ENCODE measurements around the gene SEPTIN3.
A peak's percentile ranks its signal among the peaks of the same experiment; 100 is the strongest.

The SEPTIN3 gene

DNA sequence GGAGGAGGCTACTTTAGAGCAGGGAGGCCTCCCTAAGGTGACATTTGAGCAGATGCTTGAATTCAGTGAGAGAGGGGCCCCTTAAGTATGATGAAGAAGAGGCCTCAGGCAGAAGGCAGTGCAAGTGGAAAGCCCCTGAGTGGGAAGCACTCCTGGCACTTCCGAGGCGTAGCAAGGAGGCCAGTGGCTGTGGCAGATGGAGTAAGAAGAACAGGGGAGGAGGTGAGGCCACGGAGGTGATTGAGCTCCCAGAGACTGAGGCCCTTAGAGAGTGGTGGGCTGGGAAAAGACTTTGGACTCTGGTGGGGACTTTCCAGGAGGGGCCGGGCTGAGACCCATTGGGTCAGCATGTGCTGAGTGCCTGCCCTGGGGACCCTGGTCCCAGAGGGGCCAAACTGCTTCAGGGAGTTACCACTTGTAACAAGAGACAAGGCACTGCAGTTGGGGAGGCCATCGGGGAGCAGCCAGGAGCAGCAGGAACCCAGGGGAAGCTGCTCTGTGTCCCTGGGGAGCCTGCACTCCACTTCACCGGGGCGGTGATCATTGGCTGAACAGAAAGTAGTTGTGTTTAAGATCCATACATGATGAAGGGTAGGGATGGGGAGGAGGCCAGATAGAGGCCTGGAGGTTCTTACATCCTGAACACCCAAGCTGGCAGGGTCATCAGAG is 19.8 kb upstream of the SEPTIN3 start:
- TF ChIP-seq, protein P1, sequence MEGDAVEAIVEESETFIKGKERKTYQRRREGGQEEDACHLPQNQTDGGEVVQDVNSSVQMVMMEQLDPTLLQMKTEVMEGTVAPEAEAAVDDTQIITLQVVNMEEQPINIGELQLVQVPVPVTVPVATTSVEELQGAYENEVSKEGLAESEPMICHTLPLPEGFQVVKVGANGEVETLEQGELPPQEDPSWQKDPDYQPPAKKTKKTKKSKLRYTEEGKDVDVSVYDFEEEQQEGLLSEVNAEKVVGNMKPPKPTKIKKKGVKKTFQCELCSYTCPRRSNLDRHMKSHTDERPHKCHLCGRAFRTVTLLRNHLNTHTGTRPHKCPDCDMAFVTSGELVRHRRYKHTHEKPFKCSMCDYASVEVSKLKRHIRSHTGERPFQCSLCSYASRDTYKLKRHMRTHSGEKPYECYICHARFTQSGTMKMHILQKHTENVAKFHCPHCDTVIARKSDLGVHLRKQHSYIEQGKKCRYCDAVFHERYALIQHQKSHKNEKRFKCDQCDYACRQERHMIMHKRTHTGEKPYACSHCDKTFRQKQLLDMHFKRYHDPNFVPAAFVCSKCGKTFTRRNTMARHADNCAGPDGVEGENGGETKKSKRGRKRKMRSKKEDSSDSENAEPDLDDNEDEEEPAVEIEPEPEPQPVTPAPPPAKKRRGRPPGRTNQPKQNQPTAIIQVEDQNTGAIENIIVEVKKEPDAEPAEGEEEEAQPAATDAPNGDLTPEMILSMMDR (conservative IDR thresholded peaks at IDR 0.05; ENCODE audit: low read depth, low read length), result no peak
- no peak overlapping the region for H3K4me3 ChIP-seq (ENCODE audit: low read length)
- no peak for DNase-seq (ENCODE audit: low read depth)

DNA sequence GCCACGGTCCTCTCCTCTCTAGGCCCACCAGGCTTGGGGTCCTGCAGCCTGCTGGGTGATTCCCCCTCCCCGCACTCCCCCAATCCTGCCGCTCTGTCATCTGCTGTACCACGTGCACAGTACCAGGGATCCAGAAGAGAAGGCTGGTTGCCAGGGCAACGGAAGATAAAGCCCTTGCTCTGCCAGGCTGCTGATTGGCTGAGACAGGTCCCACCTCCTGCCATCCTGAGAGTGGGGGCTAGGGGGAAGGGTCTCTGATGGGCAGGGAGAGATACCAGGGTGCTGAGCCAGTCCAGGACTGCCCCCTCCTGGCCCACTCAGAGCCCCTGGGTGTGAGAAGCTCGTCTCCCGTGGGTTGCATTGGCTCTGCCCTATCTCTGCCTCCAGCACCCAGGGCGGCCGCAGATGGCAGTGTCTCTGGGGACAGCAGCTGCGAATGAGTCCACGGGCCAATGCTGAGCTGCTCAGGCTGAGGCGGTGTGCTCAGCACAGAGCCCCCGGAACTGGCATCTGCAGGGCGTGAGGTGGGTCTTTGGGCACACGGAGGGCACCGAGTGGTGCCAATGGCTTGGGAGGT is 17.3 kb upstream of the SEPTIN3 start, which contains the start of gene SMIM45:
Gene SMIM45 (plus strand): TSS at position 253 of the 577 bp plus-strand sequence.
- DNase-seq (ENCODE audit: low read depth), result no peak
- no peak within 1 kb of the TSS for H3K4me3 ChIP-seq (ENCODE audit: low read length)
- TF ChIP-seq, protein P1 (conservative IDR thresholded peaks at IDR 0.05; ENCODE audit: low read depth, low read length), result peak; percentile 6

DNA sequence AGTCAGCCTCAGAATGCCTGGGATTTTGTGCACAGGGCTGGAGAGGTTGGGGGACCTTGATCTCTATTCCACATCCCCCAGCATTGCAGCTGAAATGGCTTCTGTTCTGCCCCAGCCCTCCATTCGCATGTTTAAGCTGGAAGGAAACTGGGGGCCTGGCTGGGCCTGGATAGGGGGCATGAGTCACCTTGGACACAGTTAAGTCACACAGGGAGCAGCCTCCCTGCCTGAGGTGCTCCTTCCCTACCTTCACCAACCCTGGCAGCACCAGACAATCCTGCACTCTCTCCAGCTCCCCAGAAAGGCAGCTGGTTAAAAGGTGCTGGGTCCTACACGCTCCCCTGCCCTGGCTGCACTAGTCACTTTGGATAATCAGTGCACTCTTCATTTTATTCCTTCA is 16.5 kb upstream of the SEPTIN3 start:
- no peak for DNase-seq (ENCODE audit: low read depth)

DNA sequence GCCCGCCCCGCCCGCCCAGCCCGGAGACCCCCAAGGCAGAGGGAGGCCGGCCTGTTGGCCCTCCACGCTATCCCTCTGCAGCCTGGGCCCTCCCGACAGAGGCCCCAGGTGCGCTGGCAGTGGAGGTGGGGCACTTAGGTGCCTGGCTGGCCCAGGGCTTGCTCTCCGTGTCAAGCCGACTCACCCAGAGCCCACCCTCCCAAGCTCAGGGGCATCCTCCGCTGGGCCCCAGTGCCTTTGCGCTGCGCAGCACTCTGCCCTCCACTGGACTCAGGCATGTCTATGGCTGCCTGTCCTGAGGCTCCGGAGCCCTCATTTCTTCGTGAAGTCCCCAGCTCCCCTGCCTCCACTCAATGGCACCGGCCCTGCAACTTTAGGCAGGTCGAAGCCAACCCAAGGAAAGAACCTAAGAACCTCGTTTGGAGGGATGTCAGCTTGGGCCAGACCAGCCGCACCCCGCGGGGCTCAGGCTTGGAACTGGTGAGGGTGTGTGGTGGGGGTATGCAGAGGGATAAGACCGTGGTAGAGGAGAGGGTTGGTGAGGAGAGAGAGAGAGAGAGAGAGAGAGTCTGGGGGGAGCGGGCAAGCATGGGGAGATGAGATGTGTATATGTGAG is 11.2 kb upstream of the SEPTIN3 start:
- no peak overlapping the region for H3K4me3 ChIP-seq (ENCODE audit: low read length)
- DNase-seq (ENCODE audit: low read depth), result no peak
- TF ChIP-seq, protein P1 (conservative IDR thresholded peaks at IDR 0.05; ENCODE audit: low read depth, low read length), result no peak

More for the DNA sequence above, 16.5 kb upstream of the SEPTIN3 start:
- no peak overlapping the region for H3K4me3 ChIP-seq (ENCODE audit: low read length)
- TF ChIP-seq, protein P1 (conservative IDR thresholded peaks at IDR 0.05; ENCODE audit: low read depth, low read length), result no peak

DNA sequence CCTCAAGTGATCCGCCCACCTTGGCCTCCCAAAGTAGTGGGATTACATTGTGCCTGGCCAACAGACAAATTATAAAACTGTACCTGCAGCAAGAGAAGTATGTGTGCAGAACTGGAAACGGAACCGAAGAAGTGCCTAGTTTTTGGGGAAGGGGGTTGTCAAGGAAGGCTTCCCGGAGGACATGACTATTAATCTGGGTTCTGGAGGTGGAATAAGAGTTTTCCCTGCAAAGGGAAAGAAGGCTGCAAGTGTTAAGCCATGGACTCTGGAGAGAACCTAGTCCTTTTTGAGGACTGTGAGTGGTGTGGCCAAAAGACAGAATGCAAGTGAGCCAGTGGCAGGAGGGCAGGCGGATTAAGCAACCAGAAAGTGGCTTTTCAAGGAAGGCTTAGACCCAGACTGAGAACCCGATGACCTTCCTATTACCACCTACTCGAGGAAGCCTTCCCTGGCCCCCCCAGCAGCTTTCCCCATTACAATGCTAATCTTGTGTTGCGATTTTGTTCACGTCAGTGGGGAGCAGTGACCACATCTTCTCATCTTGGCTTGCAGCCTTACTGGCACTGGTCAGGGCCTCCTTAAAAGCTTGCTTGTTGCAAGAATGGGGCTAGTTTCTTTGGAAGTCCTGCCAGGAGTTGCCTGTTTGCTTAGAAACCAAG is 5.7 kb upstream of the SEPTIN3 start:
- TF ChIP-seq, protein P1 (conservative IDR thresholded peaks at IDR 0.05; ENCODE audit: low read depth, low read length), result no peak
- DNase-seq (ENCODE audit: low read depth), result peak; percentile 73
- no peak overlapping the region for H3K4me3 ChIP-seq (ENCODE audit: low read length)

DNA sequence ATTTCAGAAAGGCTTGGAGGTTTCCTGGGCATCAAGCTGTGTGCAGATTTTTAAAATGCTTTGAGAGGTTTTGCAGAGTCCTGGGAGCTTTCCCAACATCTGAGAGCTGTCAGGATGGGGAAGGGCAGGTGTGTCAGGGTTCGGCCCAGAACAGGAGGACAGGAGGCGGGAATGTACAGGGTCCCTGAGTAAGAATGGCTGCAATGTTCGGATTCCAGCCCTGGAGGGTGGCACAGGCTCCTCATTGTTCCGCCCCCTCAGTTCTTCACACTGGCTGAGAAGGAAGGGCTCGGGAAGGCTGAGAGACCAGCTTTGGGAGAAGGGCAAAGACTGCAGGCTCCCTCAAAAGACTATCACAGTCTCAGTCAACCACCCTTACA is 5.1 kb upstream of the SEPTIN3 start:
- TF ChIP-seq, protein P1 (conservative IDR thresholded peaks at IDR 0.05; ENCODE audit: low read depth, low read length), result no peak
- no peak overlapping the region for H3K4me3 ChIP-seq (ENCODE audit: low read length)
- no peak for DNase-seq (ENCODE audit: low read depth)

Measured in retinal pigment epithelial cell (primary cell).